Glutamatergic neuron (in vitro differentiated cells): ENCODE data around the gene ATRN. TPM values are rescaled to one million over a fixed set of nuclear protein-coding genes. Genes with fewer than 3 reads are reported as not detected.

Source experiments
- DNase-seq: peaks from one replicate; pipeline ENCODE4 v3.0.0; 2022
- H3K27ac Mint-ChIP-seq: one replicate; pipeline ENCODE4 v1.8.0; 2020; ENCODE audit warnings: mild to moderate bottlenecking, mixed read lengths, inconsistent platforms; ENCODE audit not compliant: unreplicated experiment
- H3K27me3 Mint-ChIP-seq: one replicate; pipeline ENCODE4 v1.8.0; 2020; ENCODE audit warnings: mild to moderate bottlenecking, moderate library complexity, mixed read lengths, inconsistent platforms; ENCODE audit not compliant: unreplicated experiment
- H3K36me3 Mint-ChIP-seq: one replicate; pipeline ENCODE4 v1.8.0; 2020; ENCODE audit warnings: mild to moderate bottlenecking, mixed read lengths, inconsistent platforms; ENCODE audit not compliant: unreplicated experiment
- H3K4me1 Mint-ChIP-seq: one replicate; pipeline ENCODE4 v1.8.0; 2020; ENCODE audit warnings: mild to moderate bottlenecking, low read depth, mixed read lengths, inconsistent platforms; ENCODE audit not compliant: unreplicated experiment
- H3K4me3 Mint-ChIP-seq: one replicate; pipeline ENCODE4 v1.8.0; 2020; ENCODE audit warnings: mild to moderate bottlenecking, mixed read lengths, inconsistent platforms; ENCODE audit not compliant: unreplicated experiment
- H3K9me3 Mint-ChIP-seq: one replicate; pipeline ENCODE4 v1.8.0; 2020; ENCODE audit warnings: mild to moderate bottlenecking, moderate library complexity, mixed read lengths, inconsistent platforms; ENCODE audit not compliant: unreplicated experiment
- CTCF ChIP-seq: fragments of 200-600 bp; sonication (generic); IDR thresholded peaks from one replicate; pipeline ENCODE4 v1.5.0; 2021; ENCODE audit not compliant: partially characterized antibody, unreplicated experiment
- total RNA-seq: library from RNA; stranded (reverse); fragmentation: NEBNext Ultra II Directional; extraction: Animal tissue kit (Norgen Biotek cat#: 25700); gene quantifications from one replicate; pipeline ENCODE4 v1.2.1, GENCODE V29; 2021; ENCODE audit not compliant: unreplicated experiment

Gene ATRN
- total RNA-seq, 1 donor from 2014 or later, result 31.1 TPM

- no peaks in the 10 kb centered on the region for H3K36me3 Mint-ChIP-seq
- H3K27ac Mint-ChIP-seq, result no peak overlapping the region
- peaks cover 6% of the 10 kb centered on the region for H3K4me1 Mint-ChIP-seq
- H3K4me3 Mint-ChIP-seq, result no peak overlapping the region
- H3K27me3 Mint-ChIP-seq, result peaks cover 29% of the 10 kb centered on the region
- no peak for TF ChIP-seq CTCF
- H3K9me3 Mint-ChIP-seq, result peaks cover 4% of the 10 kb centered on the region
- no peak for DNase-seq
Observed at GRCh38 chr20:3678198-3678597, 207.4 kb downstream of the ATRN start.

- H3K27me3 Mint-ChIP-seq, result peaks cover 29% of the 10 kb centered on the region
Observed at GRCh38 chr20:3678856-3679720, 208.3 kb downstream of the ATRN start.

GRCh38 chr20:3679749-3680700 lies 209.2 kb downstream of the ATRN start:
- Mint-ChIP-seq H3K36me3 (no peaks in the 10 kb centered on the region), H3K4me3 (no peak overlapping the region), H3K27ac (no peak overlapping the region), H3K4me1 (peaks cover 6% of the 10 kb centered on the region), H3K27me3 (peaks cover 22% of the 10 kb centered on the region), H3K9me3 (peaks cover 4% of the 10 kb centered on the region)
- TF ChIP-seq CTCF, result no peak
- DNase-seq, result no peak

More at GRCh38 chr20:3678856-3679720, 208.3 kb downstream of the ATRN start:
- no peak overlapping the region for H3K4me3 Mint-ChIP-seq
- peaks cover 4% of the 10 kb centered on the region for H3K9me3 Mint-ChIP-seq
- TF ChIP-seq CTCF, result no peak
- H3K4me1 Mint-ChIP-seq, result peaks cover 6% of the 10 kb centered on the region
- no peak overlapping the region for H3K27ac Mint-ChIP-seq
- no peak for DNase-seq
- H3K36me3 Mint-ChIP-seq, result no peaks in the 10 kb centered on the region

GRCh38 chr20:3680701-3681351 lies 210.0 kb downstream of the ATRN start:
- H3K27ac Mint-ChIP-seq, result no peak overlapping the region
- peak overlapping the region; percentile 61 for H3K4me3 Mint-ChIP-seq
- no peaks in the 10 kb centered on the region for H3K36me3 Mint-ChIP-seq
- no peak for TF ChIP-seq CTCF
- H3K4me1 Mint-ChIP-seq, result peaks cover 5% of the 10 kb centered on the region
- DNase-seq, result no peak
- peaks cover 16% of the 10 kb centered on the region for H3K27me3 Mint-ChIP-seq
- peaks cover 4% of the 10 kb centered on the region for H3K9me3 Mint-ChIP-seq
